ENCODE data around the gene SS18L1.

Gene SS18L1

GRCh38 chr20:62120365-62120762, 23.2 kb upstream of the SS18L1 start:
- DNase-seq (ENCODE audit: low spot score) = no peak

GRCh38 chr20:62120990-62121775, 22.4 kb upstream of the SS18L1 start:
- peak; percentile 87 for DNase-seq (ENCODE audit: low spot score)

DNA sequence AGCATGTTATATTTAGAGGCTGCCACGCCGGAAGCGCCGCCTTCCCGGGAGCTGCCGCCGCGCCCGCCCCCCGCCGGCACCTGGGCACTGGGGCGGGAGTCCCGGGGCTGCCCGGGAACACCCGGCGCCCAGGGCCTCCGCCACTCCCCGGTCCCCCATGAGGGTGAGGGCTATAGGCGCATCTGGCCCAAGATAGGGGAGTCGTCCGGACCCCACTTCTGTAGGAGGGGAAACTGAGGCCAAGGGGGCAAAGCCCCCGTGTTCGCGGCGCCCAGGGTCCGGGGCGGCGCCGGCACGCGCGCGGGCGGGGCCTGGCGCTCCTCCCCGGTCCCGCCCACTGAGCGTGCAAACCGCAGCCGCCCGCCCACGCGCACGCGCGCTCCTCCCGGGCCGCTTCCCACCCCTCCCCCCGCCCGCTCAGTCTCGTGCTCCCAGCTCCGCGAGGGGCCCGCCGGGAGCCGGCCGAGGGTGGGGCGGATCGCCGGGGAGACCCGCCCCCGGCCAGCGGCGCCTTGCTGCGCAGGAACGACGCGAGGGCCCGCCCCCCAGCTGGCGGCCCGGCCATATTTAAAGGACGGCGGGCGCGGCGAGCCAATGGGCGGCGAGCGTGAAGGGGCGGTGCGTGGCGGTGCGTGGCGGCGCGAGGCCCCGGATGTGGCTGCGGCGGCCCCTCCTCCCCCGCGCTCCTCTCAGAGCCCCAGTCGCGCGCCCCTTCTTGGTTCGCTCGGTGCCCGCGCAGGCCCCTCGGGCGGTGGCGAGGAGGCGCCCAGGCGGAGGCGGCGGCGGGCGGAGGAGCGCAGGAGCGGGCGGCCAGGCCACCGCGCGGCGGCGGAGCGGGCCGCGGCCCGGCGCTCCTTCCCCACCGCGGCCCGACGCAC, 21.6 kb upstream of the SS18L1 start, which contains the start of gene LSM14B:
Gene LSM14B, plus strand, starts transcription at position 700 of the 878 bp plus-strand sequence. CDS start 192 bp downstream, outside the sequence.
- peak; percentile 97 for DNase-seq (ENCODE audit: low spot score)

DNA sequence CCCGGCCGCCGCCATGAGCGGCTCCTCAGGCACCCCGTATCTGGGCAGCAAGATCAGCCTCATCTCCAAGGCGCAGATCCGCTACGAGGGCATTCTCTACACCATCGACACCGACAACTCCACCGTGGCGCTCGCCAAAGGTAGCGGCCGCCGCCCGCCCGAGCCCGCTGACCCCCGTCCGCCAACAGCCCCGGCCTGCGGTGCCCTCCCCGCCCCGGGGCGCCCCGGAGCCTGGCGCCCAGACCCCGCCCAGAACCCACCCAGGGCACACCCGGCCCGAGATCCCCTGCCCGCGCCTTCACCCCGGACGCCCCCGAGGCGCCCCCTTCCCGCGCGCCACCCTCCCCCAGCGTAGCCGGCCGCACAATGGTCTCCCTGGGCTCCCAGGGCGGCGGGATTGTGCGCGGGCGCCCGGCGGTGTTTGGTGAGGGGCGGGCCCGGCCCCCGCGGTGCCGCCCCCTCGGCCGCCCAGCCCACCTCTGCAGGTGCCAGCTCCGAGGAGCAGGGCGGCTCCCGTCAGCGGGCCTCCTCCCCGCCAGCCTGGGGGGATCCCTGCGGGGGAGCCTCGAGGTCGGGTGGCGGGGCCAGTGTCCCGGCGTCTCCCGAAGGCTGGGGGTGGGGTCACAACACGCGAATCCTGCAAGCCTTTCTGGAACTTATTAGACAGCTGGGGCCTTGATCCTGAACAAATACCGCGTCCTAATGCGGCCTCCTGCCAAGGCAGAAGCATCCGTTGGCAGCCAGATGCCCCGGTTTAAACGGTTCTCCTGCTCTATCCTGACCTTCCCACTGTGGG, 20.7 kb upstream of the SS18L1 start:
- DNase-seq (ENCODE audit: low spot score) = peak; percentile 49

- peak; percentile 60 for DNase-seq (ENCODE audit: low spot score)
These were observed 20.0 kb upstream of the SS18L1 start for GRCh38 chr20:62123450-62124118.

DNA sequence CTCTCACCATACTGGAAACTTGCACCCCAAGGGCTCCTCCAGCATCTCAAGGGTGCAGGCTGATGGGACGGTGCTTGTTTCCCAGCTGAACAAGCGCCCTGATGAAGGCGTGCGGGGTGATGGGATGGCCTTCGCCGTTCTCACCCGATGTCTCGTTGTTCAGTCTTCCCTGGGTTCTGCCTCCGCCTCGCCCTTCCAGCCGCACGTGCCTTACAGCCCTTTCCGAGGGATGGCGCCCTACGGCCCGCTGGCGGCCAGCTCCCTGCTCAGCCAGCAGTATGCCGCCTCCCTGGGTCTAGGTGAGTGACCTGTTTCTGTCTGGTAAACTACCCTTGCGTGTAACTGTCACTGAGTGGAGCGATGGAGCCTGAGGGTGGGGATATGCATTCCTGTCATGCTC, 17.4 kb upstream of the SS18L1 start:
- DNase-seq (ENCODE audit: low spot score) = no peak

- DNase-seq (ENCODE audit: low spot score) = no peak
These were observed 15.8 kb upstream of the SS18L1 start for GRCh38 chr20:62127799-62128198.

DNA sequence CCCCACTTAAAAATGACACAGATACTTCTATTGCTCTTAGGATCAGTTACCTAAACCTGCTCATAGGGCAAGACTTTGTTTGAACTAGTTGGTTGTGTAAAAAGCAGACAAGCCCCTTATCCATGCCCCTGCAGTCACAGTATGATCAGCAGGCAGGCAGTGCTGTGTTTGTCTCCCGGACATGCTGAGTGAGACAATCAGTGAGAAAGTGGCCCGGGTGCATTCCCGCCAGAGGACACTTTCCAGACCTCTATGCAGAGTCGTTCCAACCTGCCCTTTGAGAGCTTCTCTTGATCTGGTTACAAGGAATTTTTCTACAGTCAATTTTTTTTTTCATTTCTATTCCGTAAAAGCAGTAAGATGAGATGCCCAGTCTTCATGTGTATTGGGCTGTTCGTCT, 15.1 kb upstream of the SS18L1 start:
- DNase-seq (ENCODE audit: low spot score) = no peak

DNA sequence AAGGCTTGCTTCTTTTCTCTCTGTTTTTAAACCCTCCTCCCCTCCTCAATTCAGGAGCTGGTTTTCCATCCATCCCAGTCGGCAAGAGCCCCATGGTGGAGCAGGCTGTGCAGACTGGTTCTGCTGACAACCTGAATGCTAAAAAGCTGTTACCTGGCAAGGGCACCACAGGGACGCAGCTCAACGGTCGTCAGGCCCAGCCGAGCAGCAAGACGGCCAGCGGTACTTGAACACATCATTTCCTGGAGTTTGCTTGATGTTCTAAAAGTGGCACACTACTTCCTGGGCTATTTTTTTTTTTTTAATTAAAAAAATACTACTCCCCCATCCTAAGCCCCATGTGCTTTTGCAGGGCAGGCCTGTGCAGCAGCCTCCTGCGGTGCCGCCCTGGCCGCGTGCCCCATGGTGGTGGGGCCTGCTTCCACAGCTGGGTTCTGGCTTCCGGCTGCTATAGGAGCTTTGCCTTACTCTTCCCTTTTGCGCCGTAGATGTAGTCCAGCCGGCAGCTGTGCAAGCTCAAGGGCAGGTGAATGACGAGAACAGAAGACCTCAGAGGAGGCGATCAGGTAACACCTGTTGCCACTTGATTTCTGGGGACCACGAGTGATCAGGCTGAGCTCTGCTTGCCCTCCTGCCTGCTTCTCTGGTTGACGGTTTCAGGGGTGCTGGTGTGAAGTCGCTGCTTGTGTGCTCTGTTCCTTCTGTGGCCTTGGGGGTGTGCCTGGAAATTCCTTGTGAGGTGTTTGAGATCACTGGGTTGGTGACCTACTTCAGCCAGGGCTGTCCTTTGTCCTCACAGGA, 13.6 kb upstream of the SS18L1 start:
- DNase-seq (ENCODE audit: low spot score) = no peak

DNA sequence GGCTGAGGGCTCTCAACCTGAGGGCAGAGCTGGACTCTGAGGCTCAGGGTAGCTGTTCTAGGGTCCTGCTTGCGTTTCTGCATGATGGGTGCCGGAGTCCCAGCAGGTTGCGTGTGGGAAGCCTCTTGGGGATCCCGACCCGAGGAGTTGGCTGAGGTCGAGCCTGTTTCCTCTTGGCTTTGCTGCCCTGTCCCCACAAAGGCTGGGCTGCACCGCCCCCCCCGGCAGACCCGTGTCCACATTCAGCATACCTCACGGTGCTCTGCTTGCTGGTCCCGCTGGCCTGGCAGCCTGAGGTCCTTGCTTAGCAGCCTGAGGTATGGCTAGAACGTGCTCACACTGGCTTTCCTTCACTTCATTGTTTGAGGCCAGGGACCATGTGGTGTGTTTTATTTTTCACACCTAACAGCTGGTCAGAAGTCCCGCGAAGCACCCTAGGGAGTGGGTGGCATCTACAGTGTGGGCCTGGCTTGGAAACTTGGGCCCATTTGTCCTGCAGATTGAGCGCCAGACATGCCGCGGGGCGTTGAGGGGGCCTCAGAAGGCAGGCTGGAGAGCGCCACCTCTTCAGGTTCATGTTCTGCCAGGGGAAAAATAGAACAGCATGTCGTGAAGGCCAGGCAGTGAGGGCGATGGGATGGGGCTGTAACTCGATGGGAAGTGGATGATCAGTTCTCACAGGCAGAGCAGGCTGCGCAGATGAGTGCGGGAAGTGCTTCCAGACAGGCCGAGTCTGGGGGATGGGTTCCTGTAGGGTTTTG, 11.8 kb upstream of the SS18L1 start:
- DNase-seq (ENCODE audit: low spot score) = no peak

GRCh38 chr20:62132421-62132820, 11.1 kb upstream of the SS18L1 start:
- no peak for DNase-seq (ENCODE audit: low spot score)

DNA sequence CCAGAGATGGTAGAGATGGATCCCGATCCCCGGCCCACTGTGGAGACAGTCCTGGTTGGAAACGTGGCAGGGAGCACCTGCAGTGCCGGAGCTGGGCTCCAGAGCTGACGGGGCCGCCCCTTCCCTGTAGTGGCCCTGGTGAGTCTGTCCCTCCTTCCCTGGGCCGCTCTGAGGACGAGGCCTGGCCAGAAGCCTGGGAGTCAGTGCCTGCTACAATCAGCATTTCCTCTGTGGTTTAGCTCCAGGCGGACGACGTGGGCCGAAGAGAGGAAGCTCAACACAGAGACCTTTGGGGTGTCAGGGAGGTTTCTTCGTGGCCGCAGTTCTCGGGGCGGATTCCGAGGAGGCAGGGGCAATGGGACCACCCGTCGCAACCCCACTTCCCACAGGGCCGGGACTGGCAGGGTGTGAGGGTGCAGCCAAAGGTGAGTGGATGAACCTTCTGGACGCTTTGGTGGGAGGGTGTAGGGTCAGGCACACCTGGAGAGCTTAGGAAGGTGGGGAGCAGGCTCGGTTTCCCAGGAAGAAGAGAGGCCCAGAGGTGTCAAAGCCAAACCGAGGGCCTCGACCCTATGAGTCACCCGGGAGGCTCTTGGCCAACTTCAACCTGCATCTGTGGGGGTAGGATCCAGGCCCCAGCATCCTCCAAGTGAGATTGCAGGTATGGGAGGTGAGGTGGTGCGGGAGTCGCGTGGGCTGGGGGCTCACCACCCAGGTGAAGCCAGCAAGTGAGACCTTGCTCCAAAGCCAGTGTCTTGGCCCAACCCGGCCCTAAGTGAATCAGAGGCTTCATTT, 10.3 kb upstream of the SS18L1 start:
- DNase-seq (ENCODE audit: low spot score) = no peak

DNA sequence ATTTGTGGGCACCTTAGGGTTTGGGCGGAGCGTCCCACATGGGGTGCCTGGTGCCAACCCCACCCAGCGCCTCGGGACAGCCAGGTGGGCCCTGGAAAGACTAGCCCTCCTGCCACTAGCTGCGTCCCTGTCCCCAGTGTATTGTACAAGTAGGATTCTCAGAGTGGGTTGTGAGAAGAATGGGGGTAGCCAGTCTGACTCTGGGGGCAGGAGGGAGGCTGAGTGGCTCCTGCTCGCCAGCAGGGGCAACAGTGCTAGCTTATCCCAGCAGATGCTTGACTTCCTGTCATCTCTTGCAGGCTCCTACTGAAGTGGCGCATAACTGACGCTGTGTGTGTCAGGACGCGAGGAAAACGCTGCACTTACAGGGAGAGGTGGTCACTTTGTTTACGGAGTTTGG, 9.7 kb upstream of the SS18L1 start:
- DNase-seq (ENCODE audit: low spot score) = peak; percentile 40

DNA sequence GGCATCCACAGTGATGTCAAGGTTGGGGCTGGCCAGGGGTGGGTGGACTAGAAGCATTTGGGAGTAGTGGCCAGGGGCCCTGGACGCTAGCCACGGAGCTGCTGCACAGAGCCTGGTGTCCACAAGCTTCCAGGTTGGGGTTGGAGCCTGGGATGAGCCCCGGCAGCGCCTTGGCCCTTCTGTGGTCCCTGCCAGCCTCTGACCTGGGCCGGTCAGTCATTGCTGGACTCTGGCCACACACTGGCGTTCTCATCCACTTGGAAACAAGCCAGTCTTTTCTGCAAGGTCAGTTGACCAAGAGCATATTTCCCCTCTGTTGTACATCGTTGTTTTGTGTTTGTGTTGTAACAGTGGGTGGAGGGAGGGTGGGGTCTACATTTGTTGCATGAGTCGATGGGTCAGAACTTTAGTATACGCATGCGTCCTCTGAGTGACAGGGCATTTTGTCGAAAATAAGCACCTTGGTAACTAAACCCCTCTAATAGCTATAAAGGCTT, 8.8 kb upstream of the SS18L1 start:
- no peak for DNase-seq (ENCODE audit: low spot score)

DNA sequence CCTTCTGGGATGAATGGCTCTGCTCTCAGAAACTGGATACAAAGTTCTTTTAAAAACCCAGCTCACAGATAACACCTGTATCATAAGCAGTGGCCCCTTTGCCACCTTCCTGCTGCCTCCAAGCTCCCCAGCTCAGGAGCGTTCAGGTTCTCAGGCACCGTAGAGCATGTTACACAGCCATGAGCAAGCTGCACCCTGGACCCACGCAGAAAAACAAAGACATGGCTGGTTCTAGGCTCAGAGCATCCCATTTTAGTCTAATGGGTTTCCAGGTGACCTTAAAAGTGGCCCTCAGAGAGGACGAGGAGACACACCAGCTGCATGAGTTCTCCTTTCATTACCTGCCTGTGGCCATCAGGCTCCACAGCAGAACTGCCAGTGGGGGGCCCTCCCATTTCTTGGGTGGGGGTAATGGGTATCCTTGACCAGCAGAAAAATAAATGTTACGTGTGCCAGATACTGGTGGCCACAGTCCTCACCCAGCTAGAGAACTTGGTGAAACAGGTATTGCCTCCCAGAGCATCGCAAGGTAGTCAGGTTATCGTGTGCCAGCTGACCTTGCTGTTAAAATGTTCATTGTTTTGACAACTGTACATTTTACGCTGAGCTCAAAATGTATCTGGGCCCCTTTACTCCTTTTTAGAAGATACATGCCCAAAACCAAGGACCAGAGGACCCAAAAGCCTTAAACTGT, 7.8 kb upstream of the SS18L1 start:
- no peak for DNase-seq (ENCODE audit: low spot score)

DNA sequence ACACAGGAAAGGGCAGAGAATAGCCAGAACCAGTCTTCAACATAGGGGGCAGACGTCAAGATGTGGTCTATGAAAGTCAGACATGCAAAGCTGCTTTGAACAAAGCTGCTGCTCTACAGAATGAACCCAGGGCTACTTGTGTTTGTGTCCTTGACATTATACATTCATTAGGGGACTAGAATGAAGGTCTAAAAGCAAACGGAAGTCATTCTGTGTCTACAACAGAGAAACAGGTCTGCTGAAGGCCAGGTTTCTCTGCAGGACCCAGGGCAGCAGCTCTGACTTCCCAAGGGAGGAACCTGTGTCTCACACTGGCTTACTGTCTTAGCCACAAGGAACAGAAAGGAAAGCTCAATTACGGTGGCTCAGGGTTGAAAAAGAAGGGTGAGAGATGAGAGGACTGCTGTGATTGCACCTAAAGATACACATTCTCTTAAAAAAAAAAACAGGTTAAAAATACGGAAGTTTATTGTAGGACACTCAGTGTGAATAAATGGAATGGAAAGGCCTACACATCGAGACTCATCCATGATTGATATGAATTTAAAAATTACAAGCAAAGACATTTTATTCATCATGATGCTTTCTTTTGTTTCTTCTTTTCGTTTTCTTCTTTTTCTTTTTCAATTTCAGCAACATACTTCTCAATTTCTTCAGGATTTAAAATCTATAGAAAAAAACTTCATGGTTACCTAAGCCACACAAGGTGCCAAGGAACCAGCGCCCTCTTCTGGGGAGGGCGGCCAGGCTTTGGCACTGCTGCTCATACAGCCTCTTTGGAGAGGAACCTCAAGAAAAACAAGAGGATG, 7.1 kb upstream of the SS18L1 start:
- peak; percentile 80 for DNase-seq (ENCODE audit: low spot score)

DNA sequence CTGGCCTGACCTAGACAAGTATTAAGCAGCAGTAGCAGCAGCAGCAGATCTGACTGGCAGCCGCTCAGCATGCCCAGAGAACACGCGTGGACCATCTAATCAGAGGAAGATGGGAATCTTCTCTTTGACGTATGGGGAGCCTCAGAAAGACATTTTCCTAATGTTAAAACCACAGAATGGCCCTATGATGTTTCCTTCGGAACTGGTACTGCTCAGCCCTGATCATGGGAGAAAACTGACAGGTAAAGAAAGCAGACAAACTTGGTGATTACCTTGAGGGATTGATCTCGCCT, 6.5 kb upstream of the SS18L1 start:
- DNase-seq (ENCODE audit: low spot score) = no peak

All from RKO (cell line).